Lung (tissue), 12 donors: ENCODE measurements around the gene ACSS3. TPM values are rescaled to one million over a fixed set of nuclear protein-coding genes. Genes with fewer than 3 reads are reported as not detected.

Source experiments
- ATAC-seq: fragments of 200-7000 bp; cut with Tn5 transposase; one replicate; pipeline ENCODE4 v1.9.1; 2020; ENCODE audit warnings: moderate number of reproducible peaks; ENCODE audit not compliant: insufficient read depth, low FRiP score
- DNase-seq, 3 donors: peaks; one replicate each; pipeline ENCODE4 v3.0.0-alpha.2; 2013 to 2017
- H3K27ac ChIP-seq, 2 donors: one replicate each; pipeline ENCODE4 v1.5.1; 2013; ENCODE audit warnings: mild to moderate bottlenecking in 2 of 2, moderate library complexity in 2 of 2, control low read depth in 1 of 2, inconsistent platforms in 1 of 2, low read depth in 1 of 2, low read length in 1 of 2
- H3K27me3 ChIP-seq, 3 donors: one replicate each; pipeline ENCODE4 v1.5.1; 2013; ENCODE audit warnings: low read length in 2 of 3; ENCODE audit not compliant: control insufficient read depth in 3 of 3, insufficient read depth in 3 of 3
- H3K36me3 ChIP-seq, 4 donors: one replicate each; pipeline ENCODE4 v1.5.1; 2013; ENCODE audit warnings: low read length in 4 of 4, mild to moderate bottlenecking in 1 of 4, moderate library complexity in 1 of 4; ENCODE audit not compliant: control insufficient read depth in 4 of 4, insufficient read depth in 4 of 4
- H3K4me1 ChIP-seq, 5 donors: one replicate each; pipeline ENCODE4 v1.5.1; 2013; ENCODE audit warnings: low read length in 5 of 5, mild to moderate bottlenecking in 2 of 5, moderate library complexity in 1 of 5; ENCODE audit not compliant: control insufficient read depth in 5 of 5, insufficient read depth in 5 of 5
- H3K4me3 ChIP-seq: one replicate; pipeline ENCODE4 v1.5.1; 2013; ENCODE audit warnings: mild to moderate bottlenecking, control low read depth, moderate library complexity
- H3K9ac ChIP-seq, 2 donors: one replicate each; pipeline ENCODE4 v1.5.1; 2013; ENCODE audit warnings: low read length in 2 of 2, control low read depth in 1 of 2; ENCODE audit not compliant: insufficient read depth in 1 of 2
- H3K9me3 ChIP-seq, 4 donors: one replicate each; pipeline ENCODE4 v1.5.1; 2013; ENCODE audit warnings: low read length in 3 of 4, mild to moderate bottlenecking in 1 of 4, moderate library complexity in 1 of 4; ENCODE audit not compliant: control insufficient read depth in 4 of 4, insufficient read depth in 3 of 4
- CTCF ChIP-seq: IDR thresholded peaks from 2 replicates; pipeline ENCODE4 v1.5.1; 2012; ENCODE audit warnings: mild to moderate bottlenecking; ENCODE audit errors: control extremely low read depth, extremely low read depth
- WGBS, 2 donors: extraction: QIAGEN DNeasy Blood & Tissue Kit; methylation state at CpG; one replicate each; pipeline ENCODE4 v1.1.7; 2013; 5-methylcytosine and 5-hydroxymethylcytosine counted together
- polyA plus RNA-seq, 2 donors: library from polyadenylated mRNA; stranded (reverse); fragments of 200-250 nt; gene quantifications; one replicate each; pipeline ENCODE4 v1.2.1, GENCODE V29; 2013
- total RNA-seq, 2 donors: library from RNA; depleted of rRNA in 1 of 2; stranded (reverse); fragments of >200 nt in 1 of 2; gene quantifications; one replicate each; pipeline ENCODE4 v1.2.1, GENCODE V29; 2014 to 2021
- donor health status: control.
- donor health status: control.
- donor health status: Bipolar disorder and iron deficiency.
- donor health status: healthy.
- donor health status: DM: yes; HTN: yes; CAD: no.

Gene ACSS3
- total and polyA plus RNA-seq, 4 donors: 5.3 to 85.5 (median 15.8) TPM

- Histone ChIP-seq H3K27ac (no peak overlapping the region), H3K9ac (no peak overlapping the region), H3K4me1 (peaks cover 0 to 3% (median 0%) of the 10 kb centered on the region in 5 donors), H3K36me3 (peaks cover 0 to 6% (median 0%) of the 10 kb centered on the region in 4 donors), H3K27me3 (no peaks in the 10 kb centered on the region), H3K9me3 (no peaks in the 10 kb centered on the region), H3K4me3 (no peak overlapping the region)
- no peak for TF ChIP-seq CTCF
- ATAC-seq (no peak), DNase-seq (no peak)
- WGBS, 2 donors: 68 to 76% methylated on average over 3 of the region's 3 CpGs
Measured at GRCh38 chr12:81231574-81232368, 153.9 kb downstream of the ACSS3 start.

GRCh38 chr12:81245458-81245857, 167.6 kb downstream of the ACSS3 start:
- DNase-seq (no peak), ATAC-seq (no peak)
- Histone ChIP-seq H3K9ac (no peak overlapping the region), H3K27me3 (no peaks in the 10 kb centered on the region), H3K9me3 (no peaks in the 10 kb centered on the region), H3K36me3 (no peaks in the 10 kb centered on the region), H3K4me1 (no peaks in the 10 kb centered on the region), H3K27ac (no peak overlapping the region), H3K4me3 (no peak overlapping the region)
- no peak for TF ChIP-seq CTCF
- WGBS, 2 donors: 25 to 35% methylated on average over 2 of the region's 2 CpGs

- H3K27ac ChIP-seq: no peak overlapping the region
- no peaks in the 10 kb centered on the region for H3K27me3 ChIP-seq
- no peak overlapping the region for H3K4me3 ChIP-seq
- 41 to 57% methylated on average over 4 of the region's 4 CpGs for WGBS, 2 donors
- H3K36me3 ChIP-seq: no peaks in the 10 kb centered on the region
- ATAC-seq (no peak), DNase-seq (no peak)
- H3K9ac ChIP-seq: no peak overlapping the region
- H3K9me3 ChIP-seq: no peaks in the 10 kb centered on the region
- TF ChIP-seq CTCF: no peak
- no peaks in the 10 kb centered on the region for H3K4me1 ChIP-seq
Measured at GRCh38 chr12:81245907-81246570, 168.2 kb downstream of the ACSS3 start.
